HG03571 (cell line): ENCODE measurements around the gene SPRYD4.
A peak's percentile ranks its signal among the peaks of the same experiment; 100 is the strongest.
"Not testable (repeated sequence)": the region's sequence is repeated elsewhere in the genome, so short reads cannot be mapped to it uniquely, and the experiment has no call there.

Experiments used
- ATAC-seq: cut with Tn5 transposase; IDR thresholded peaks from one replicate; pipeline ENCODE4 v1.9.1; 2021; ENCODE audit not compliant: unreplicated experiment

The SPRYD4 gene

GRCh38 chr12:56468216-56469006, at the start of gene SPRYD4:
Gene SPRYD4, plus strand, starts transcription at chr12:56468578. Its CDS starts 14 bp downstream, at chr12:56468592.
- ATAC-seq: peak; percentile 91

GRCh38 chr12:56420411-56420810, 48.0 kb upstream of the SPRYD4 start:
- ATAC-seq: no peak

DNA sequence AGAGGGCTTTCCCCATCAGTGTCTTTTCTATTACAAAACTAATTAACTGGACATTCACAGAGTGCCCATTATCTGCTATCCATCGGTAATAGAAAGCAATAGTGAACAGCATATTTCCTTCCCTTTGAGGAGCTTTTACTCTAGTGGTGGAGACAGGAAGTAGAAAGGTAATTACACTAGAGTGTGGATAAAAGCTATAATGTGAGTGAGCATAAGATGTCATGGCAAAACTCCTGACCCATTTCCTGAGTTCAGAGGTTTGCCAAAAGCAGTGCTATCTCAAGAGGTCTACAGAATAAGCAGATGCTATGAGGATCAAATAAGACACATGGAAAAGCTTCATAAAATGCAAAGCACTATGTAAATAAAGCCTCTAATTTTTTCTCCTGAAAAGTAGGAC, 43.2 kb upstream of the SPRYD4 start:
- ATAC-seq: no peak

DNA sequence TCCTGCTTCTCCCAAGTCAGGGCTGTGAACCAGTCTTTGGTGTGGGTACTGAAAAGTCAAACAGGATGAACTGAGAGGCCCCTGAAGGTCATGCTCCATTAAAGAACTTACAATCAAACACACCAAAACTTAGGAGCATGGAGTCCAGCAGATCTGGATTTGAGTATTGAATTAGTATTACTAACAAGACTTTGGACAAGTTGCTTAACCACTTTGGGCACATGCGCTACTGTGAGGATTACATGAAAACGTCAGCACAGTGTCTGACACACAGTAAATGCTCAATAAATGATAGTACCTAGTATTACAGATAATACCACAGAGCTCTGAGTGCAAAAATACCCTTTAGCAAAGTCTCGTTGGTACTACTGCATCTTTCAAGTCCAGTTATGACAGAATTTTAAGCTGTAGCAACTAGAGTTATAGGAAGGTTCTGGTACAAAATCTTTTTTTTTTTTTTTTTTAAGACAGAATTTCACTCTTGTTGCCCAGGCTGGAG, 42.4 kb upstream of the SPRYD4 start:
- ATAC-seq: no peak

- no peak for ATAC-seq
These were observed 37.1 kb upstream of the SPRYD4 start for GRCh38 chr12:56431288-56431687.

GRCh38 chr12:56431850-56432249, 36.5 kb upstream of the SPRYD4 start:
- ATAC-seq: no peak

GRCh38 chr12:56434828-56435227, 33.5 kb upstream of the SPRYD4 start:
- no peak for ATAC-seq

DNA sequence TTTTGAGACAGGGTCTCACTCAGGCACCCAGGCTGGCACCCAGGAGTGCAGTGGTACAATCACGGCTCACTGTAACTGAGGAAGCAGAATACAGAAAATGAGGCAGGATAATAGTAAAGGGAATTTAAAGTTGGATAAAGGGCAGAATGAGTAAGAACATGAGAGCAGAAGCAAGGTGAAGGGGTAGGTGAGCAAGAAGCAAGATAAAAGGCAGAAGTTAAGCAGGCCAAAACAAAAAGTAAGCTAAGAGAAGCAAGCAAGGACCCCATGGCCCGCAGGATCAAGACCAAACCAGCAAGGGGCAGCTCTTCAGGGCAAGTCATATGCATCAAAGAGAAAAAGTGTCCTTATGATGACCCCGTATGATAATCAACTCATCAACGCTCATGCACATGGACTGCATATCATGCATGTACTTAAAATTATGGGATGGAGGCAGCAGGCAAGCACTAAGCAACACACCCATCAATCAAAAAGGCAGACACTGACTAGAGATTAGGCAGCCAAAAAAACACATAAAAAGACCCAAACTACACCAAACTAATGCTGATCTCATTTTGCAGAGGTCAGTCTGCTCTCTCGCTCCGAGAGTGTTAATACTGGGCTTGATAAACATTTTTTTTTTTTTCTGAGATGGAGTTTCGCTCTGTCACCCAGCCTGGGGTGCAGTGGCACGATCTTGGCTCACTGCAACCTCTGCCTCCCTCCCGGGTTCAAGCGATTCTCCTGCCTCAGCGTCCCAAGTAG, 30.8 kb upstream of the SPRYD4 start:
- no peak for ATAC-seq

- not testable (repeated sequence) for ATAC-seq
These were observed 25.2 kb upstream of the SPRYD4 start for GRCh38 chr12:56443208-56443607.

- peak; percentile 91 for ATAC-seq
These were observed 19.3 kb upstream of the SPRYD4 start, which contains the start of gene TIMELESS for GRCh38 chr12:56448860-56449621. Gene TIMELESS, minus strand, starts transcription at chr12:56449426. Its CDS starts 15,256 bp downstream, at chr12:56434170.

DNA sequence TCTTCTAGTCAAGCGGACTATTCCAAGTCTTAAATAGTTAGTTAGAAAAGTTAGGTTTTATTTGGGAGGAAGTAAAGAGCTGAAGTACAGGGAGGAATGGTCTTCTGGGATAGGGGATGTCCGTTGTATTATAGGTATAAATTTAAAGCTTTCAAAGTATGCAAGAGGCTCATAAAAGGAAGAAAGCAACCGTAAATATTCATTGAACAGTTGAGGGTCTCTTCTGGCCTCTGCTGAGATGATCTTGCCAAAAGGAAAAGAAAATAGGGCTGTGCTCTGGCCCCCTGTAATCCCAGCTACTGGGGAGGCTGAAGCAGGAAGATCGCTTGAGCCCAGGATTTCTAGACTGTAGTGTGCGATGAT, 18.8 kb upstream of the SPRYD4 start:
- no peak for ATAC-seq

DNA sequence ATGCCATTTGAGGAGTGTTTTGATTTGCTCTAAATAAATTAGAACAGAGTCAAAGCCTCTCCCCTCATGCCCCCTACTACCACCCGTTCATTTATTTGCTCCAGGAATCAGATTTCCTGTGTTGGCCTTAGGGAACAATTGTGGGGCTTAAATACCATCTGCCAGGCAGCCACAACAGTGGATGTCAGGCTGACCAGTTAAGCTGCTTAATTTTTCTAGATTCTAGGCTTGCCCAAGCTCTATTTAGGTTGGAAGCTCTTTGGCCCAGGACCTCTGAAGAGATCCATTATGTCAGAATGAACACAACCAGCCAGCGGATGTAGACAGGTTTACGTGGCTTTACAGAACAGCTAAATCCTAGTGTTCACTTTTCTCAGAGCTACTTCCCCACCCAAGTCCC, 18.1 kb upstream of the SPRYD4 start:
- ATAC-seq: no peak

DNA sequence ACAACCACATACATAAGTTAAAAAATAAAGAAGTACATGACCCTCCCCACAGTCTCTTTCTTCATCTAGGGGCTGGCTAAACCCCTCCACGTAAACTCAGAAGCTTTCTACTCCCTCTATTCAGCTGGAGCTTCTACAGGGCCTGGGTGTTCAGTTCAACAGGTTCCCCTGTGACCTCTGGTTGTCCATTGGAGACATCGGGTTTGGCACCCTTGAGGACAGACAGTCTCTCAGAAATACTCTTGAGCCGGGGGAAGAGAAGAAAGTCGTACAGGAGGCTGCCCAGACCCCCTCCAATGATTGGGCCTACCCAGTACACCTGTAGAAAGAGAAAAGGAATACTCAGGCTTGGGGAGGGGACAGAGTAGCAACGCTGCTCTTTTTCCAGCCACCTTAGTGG, 17.2 kb upstream of the SPRYD4 start:
- no peak for ATAC-seq

DNA sequence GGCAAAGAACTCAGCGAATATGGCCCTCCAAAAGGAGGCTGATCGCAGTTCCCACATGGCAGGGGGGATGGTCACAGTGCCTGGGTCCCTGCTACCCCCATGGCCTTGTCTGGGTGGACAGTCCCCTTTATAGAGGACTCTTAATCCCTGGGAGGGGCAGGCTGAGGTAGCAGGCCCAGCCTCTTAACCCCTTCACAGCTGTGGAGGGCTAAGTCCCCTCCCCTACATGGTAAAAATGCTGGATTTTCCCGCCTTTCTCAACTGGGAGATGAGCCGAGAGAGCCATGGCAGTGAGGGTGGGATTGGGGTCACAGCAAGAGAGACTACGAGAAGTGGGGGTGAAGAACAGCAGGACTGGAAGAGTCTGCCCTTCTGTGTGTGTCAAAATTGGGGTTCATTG, 13.8 kb upstream of the SPRYD4 start, which contains the start of gene MIP:
MIP (minus strand) TSS at position 101 of the 400 bp plus-strand sequence; CDS start at position 57, 44 bp downstream.
- ATAC-seq: no peak

- no peak for ATAC-seq
These were observed 10.6 kb upstream of the SPRYD4 start for GRCh38 chr12:56457817-56458216.

GRCh38 chr12:56461235-56462159, 6.9 kb upstream of the SPRYD4 start:
- ATAC-seq: no peak

DNA sequence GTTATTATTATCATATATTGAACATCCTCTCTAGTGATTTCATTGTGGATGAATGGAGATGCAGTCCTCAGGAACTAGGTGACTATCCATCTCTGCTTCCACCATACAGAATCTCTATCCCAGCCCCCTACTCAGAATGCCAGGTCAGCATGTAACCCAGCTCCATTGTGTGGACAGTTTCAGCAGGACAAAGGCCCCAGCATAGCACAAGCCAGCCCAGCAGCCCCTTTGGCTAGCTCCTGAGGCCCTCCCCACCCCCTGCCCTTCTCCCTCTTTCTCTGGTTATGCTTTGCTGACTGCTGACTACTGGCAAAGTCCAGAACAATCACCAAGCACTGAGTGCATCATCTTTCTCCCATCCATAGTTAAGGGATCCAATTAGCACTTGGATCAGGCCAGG, 5.8 kb upstream of the SPRYD4 start:
- ATAC-seq: no peak

DNA sequence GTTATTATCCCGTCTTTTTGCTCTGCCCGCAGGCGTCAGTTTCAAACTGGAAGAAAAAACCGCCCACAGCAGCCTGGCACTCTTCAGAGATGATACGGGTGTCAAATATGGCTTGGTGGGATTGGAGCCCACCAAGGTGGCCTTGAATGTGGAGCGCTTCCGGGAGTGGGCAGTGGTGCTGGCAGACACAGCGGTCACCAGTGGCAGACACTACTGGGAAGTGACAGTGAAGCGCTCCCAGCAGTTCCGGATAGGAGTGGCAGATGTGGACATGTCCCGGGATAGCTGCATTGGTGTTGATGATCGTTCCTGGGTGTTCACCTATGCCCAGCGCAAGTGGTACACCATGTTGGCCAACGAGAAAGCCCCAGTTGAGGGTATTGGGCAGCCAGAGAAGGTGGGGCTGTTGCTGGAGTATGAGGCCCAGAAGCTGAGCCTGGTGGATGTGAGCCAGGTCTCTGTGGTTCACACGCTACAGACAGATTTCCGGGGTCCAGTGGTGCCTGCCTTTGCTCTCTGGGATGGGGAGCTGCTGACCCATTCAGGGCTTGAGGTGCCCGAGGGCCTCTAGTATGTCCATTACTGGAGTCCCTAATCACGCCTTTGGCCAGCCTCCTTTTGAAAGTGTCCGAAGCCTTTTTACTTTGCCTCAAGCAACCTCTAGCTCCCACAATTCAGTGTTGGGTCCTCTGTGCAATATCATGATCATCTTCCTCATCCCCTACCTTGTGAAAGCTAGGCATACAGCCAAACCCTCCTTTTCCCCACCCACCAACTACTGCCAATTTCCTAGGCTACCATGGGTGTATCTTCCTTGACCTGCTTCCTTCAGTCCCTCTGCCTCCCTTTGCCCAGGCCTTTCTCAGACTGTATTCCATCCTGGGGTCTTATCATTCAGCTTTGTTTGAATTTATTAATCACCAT, 891 bp downstream of the SPRYD4 start:
- no peak for ATAC-seq

DNA sequence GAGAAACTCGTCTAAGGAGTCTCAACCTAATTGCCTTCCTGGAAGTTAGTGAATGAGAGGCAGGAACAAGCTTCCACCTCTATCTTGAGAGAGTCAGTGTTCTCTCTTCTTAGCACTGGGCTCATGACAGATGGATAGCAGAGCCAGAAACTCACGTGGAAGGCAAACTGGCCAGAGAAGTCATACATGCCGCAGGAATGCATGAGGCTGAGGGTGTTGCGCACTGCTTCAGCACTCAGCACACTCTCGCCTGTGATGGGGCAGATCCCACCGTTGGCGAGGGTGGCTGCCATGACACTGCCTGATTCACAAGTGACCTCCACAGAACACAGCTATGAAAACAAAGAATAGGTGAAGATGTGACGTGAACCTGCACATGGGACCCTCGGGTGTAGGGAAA, 6.0 kb downstream of the SPRYD4 start:
- no peak for ATAC-seq
